Parathyroid adenoma (tissue), 2 donors: ENCODE measurements around the gene PIEZO1.

Experiments used
- H2AFZ ChIP-seq: fragments of 300-600 bp; sonication (generic); one replicate; pipeline ENCODE4 v1.7.0; 2017; ENCODE audit warnings: antibody characterized with exemption, mild to moderate bottlenecking
- H3K27ac ChIP-seq: fragments of 300-600 bp; sonication (generic); one replicate; pipeline ENCODE4 v1.7.0; 2017
- H3K27me3 ChIP-seq: fragments of 300-600 bp; sonication (generic); one replicate; pipeline ENCODE4 v1.7.0; 2017; ENCODE audit warnings: low read length; ENCODE audit not compliant: control insufficient read depth, insufficient read depth
- H3K36me3 ChIP-seq: fragments of 300-600 bp; sonication (generic); one replicate; pipeline ENCODE4 v1.7.0; 2017; ENCODE audit warnings: low read length; ENCODE audit not compliant: control insufficient read depth, insufficient read depth
- H3K4me1 ChIP-seq: fragments of 300-600 bp; sonication (generic); one replicate; pipeline ENCODE4 v1.7.0; 2017; ENCODE audit warnings: control low read depth
- H3K4me2 ChIP-seq: fragments of 300-600 bp; sonication (generic); one replicate; pipeline ENCODE4 v1.7.0; 2017; ENCODE audit warnings: low read length
- H3K4me3 ChIP-seq: fragments of 300-600 bp; sonication (generic); one replicate; pipeline ENCODE4 v1.7.0; 2017; ENCODE audit warnings: low read depth, low read length
- H3K79me2 ChIP-seq: fragments of 300-600 bp; sonication (generic); one replicate; pipeline ENCODE4 v1.7.0; 2017; ENCODE audit warnings: control low read depth
- H3K9ac ChIP-seq: fragments of 300-600 bp; sonication (generic); one replicate; pipeline ENCODE4 v1.7.0; 2017; ENCODE audit warnings: mild to moderate bottlenecking
- H3K9me3 ChIP-seq: fragments of 300-600 bp; sonication (generic); one replicate; pipeline ENCODE4 v1.7.0; 2017; ENCODE audit warnings: low read length; ENCODE audit not compliant: control insufficient read depth
- TF ChIP-seq, protein P1 (sequence below): fragments of 300-600 bp; sonication (generic); IDR thresholded peaks from one replicate; pipeline ENCODE4 v1.7.0; 2017; ENCODE audit warnings: antibody characterized with exemption, mild to moderate bottlenecking
- donor health status: primary hyperparathyroidism.

The PIEZO1 gene

DNA sequence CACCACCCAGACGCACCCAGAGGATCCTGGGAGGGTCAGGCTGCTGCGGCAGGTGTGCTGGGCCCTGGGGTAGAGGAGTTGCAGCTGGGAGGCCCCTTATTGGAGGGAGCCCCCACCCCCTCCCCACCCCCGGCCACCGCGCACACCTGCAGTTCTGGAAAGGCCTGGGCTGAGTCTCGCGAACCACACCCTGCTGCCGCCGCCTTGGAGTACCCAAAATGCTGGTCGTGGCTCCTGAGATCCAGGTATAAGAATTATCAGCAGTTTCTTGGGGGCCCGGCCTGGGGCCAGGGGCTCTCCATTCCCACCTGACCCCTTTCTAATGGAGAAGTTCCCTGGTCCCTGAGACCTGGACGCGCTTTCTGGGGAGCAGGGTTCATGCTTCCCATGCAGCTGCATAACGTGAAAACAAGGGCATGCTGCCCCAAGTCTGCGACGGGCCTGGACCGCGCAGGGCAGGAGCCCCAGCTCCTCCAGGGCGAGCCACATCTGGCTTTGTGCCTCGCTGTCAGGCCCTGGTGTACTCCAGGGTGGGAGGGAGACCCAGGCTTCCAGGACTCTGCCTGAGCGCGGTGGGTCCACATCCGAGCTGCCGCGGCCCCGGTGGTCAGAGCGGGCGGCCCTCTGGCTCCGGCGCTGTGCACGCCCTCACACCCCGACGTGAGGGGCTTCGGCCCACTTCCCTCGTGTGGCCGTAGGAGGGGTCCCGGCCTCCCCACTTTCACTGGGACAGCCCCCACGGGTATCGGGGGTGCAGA, 91.4 kb downstream of the PIEZO1 start:
- no peaks in the 10 kb centered on the region for H3K9me3 ChIP-seq
- peaks cover under 1% of the 10 kb centered on the region for H3K4me1 ChIP-seq
- no peaks in the 10 kb centered on the region for H3K79me2 ChIP-seq
- H3K27me3 ChIP-seq: no peaks in the 10 kb centered on the region
- no peak overlapping the region for H3K4me3 ChIP-seq
- no peak overlapping the region for H2AFZ ChIP-seq
- no peak overlapping the region for H3K9ac ChIP-seq
- H3K27ac ChIP-seq: no peak overlapping the region
- H3K4me2 ChIP-seq: no peak overlapping the region
- TF ChIP-seq, protein P1, sequence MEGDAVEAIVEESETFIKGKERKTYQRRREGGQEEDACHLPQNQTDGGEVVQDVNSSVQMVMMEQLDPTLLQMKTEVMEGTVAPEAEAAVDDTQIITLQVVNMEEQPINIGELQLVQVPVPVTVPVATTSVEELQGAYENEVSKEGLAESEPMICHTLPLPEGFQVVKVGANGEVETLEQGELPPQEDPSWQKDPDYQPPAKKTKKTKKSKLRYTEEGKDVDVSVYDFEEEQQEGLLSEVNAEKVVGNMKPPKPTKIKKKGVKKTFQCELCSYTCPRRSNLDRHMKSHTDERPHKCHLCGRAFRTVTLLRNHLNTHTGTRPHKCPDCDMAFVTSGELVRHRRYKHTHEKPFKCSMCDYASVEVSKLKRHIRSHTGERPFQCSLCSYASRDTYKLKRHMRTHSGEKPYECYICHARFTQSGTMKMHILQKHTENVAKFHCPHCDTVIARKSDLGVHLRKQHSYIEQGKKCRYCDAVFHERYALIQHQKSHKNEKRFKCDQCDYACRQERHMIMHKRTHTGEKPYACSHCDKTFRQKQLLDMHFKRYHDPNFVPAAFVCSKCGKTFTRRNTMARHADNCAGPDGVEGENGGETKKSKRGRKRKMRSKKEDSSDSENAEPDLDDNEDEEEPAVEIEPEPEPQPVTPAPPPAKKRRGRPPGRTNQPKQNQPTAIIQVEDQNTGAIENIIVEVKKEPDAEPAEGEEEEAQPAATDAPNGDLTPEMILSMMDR: no peak
- H3K36me3 ChIP-seq: no peaks in the 10 kb centered on the region

DNA sequence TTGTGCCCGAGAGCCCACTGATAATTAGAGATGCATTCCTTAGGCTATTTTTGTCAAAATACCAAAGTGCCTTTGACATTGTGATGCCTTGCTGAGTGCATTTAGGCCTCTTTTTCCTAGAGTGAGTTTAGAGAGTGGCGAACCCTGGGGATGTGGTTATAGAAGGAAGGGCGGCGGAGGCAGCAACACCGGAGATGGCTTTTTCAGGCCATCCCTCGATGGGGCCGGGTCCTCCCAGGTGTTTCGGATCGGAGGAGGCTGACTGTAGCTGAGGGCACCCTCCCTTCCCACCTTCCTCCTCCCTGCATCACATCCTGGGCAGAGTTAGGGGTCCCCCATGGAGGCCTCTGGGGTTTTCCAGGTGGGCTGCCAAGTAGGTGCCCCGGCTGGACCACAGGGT, 92.2 kb downstream of the PIEZO1 start:
- peaks cover 5% of the 10 kb centered on the region for H3K4me1 ChIP-seq
- TF ChIP-seq, protein P1: no peak
- H2AFZ ChIP-seq: no peak overlapping the region
- no peaks in the 10 kb centered on the region for H3K36me3 ChIP-seq
- H3K9ac ChIP-seq: no peak overlapping the region
- no peaks in the 10 kb centered on the region for H3K9me3 ChIP-seq
- H3K4me3 ChIP-seq: no peak overlapping the region
- no peaks in the 10 kb centered on the region for H3K27me3 ChIP-seq
- no peaks in the 10 kb centered on the region for H3K79me2 ChIP-seq
- H3K4me2 ChIP-seq: no peak overlapping the region
- no peak overlapping the region for H3K27ac ChIP-seq

- no peak overlapping the region for H3K27ac ChIP-seq
- H3K79me2 ChIP-seq: no peaks in the 10 kb centered on the region
- no peaks in the 10 kb centered on the region for H3K27me3 ChIP-seq
- no peak overlapping the region for H3K9ac ChIP-seq
- H3K4me1 ChIP-seq: peaks cover 11% of the 10 kb centered on the region
- no peak overlapping the region for H3K4me3 ChIP-seq
- H2AFZ ChIP-seq: no peak overlapping the region
- H3K9me3 ChIP-seq: no peaks in the 10 kb centered on the region
- TF ChIP-seq, protein P1: no peak
- no peaks in the 10 kb centered on the region for H3K36me3 ChIP-seq
- no peak overlapping the region for H3K4me2 ChIP-seq
Observed at GRCh38 chr16:88691924-88692560, 93.0 kb downstream of the PIEZO1 start.

DNA sequence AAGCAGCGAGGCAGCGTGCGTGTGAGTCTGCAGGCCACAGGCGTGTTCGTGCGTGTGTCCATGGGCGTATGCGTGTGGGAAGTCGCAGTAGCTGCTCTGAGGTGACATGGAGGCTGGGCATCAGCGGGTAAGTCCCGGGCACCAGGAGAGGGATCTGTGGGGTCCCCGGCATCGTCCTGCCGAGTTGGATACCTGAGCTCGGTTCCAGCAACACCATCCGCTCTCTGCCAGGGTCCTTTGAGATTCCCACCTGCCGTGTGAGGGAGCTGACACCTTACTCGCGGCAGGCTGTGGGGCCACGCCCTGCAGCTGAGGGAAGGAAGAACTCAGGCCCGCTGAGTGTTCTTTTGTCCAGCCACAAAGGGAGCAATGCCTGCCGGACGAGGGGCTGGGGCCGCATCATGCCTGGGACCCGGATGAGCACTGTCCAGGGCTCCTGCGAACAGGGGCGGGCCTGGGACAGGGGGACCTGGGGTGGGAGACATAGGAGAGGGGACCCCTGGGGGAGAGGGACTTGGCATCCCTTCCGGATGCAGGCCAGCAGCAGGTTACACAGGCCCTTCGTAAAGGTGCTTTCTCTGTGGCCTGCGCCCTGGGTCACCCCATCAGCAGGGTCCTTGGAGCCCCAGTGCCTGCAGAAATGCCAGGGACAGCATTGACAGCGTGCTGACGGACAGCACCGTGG, 93.7 kb downstream of the PIEZO1 start:
- Histone ChIP-seq H3K4me1 (peaks cover 16% of the 10 kb centered on the region), H2AFZ (no peak overlapping the region), H3K27ac (no peak overlapping the region), H3K9ac (no peak overlapping the region), H3K4me2 (no peak overlapping the region), H3K4me3 (no peak overlapping the region), H3K36me3 (no peaks in the 10 kb centered on the region), H3K9me3 (no peaks in the 10 kb centered on the region), H3K79me2 (no peaks in the 10 kb centered on the region), H3K27me3 (no peaks in the 10 kb centered on the region)
- TF ChIP-seq, protein P1: no peak
